OCI-LY7 (cell line): Measurements from ENCODE around the gene DNAJB1.
A peak's percentile ranks its signal among the peaks of the same experiment; 100 is the strongest.

Source experiments
- CTCF ChIP-seq: fragments of 200-600 bp; sonication (generic); conservative IDR thresholded peaks from 2 replicates; pipeline ENCODE4 v1.5.1; 2014; ENCODE audit warnings: mild to moderate bottlenecking, antibody characterized with exemption, low read length, moderate library complexity, mixed read lengths
- EZH2phosphoT487 ChIP-seq: fragments of 200-600 bp; sonication (generic); IDR thresholded peaks from 2 replicates; pipeline ENCODE4 v1.6.1; 2018; ENCODE audit warnings: low read depth, borderline replicate concordance, mild to moderate bottlenecking, mixed run types, antibody characterized with exemption, low read length, moderate library complexity, mixed read lengths

DNA sequence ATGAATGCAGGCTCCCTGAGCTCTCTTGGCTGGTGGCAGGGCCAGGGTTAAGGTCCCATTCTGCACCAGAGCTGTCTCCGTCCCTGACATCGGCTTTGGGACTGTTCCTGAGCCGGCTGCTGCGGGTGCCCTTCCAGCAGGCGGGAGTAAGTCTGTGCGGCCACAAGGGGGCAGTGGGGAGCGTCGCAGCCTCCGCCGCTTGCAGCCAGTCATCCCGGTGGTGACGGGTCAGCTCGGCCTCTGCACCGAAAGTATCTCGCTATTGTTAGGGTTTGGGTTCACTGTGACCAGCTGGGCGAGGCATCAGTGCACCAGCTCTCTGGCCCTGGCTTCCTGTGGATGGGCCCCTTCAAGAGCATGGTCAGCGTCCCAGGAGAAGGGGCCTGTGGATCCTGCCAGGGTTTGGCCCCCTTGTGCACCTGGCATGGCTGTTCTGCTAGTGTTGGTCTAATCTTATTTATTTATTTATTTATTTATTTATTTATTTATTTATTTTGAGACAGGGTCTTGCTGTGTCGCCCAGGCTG, 38.5 kb upstream of the DNAJB1 start:
- TF ChIP-seq CTCF (peak; percentile 95), EZH2phosphoT487 (no peak)
